ENCODE data around the gene DALRD3. TPM values are rescaled to one million over a fixed set of nuclear protein-coding genes. Genes with fewer than 3 reads are reported as not detected.
A peak's percentile ranks its signal among the peaks of the same experiment; 100 is the strongest.

DALRD3 gene
- total RNA-seq, 1 donor from 2014 or later = 35.4 TPM

- Histone ChIP-seq H3K9me3 (no peaks in the 10 kb centered on the region), H3K36me3 (peaks cover 0 to 10% of the 10 kb centered on the region in 2 donors), H3K27ac (peak overlapping the region; percentile 99), H3K4me1 (peaks cover 27% of the 10 kb centered on the region), H3K4me3 (peak overlapping the region; percentile 57 to 77), H3K27me3 (no peaks in the 10 kb centered on the region)
- intact Hi-C loops (cut with DNase I) = loop anchor here (5.0 kb wide), 1 partner anchor 84 kb away; the partner anchor contains the start of gene QRICH1
- peak in 1 of 2 donors; percentile 97 for DNase-seq (ENCODE audit: extremely low spot score in 2 of 2)
- no peak for TF ChIP-seq CTCF (IDR thresholded peaks at IDR 0.05)
- no peak for TF ChIP-seq POLR2AphosphoS5 (IDR thresholded peaks at IDR 0.05; ENCODE audit: insufficient read depth in 1 of 2, low read depth in 1 of 2)
- TF ChIP-seq POLR2A (IDR thresholded peaks at IDR 0.05) = no peak
Measured at GRCh38 chr3:49007771-49008528, 10.4 kb downstream of the DALRD3 start.

- Histone ChIP-seq H3K27ac (peak within 1 kb of the TSS; percentile 99), H3K9me3 (no peaks in the 10 kb centered on the region), H3K27me3 (no peaks in the 10 kb centered on the region), H3K4me3 (peak within 1 kb of the TSS; percentile 57 to 77), H3K36me3 (peaks cover 0 to 3% of the 10 kb centered on the region in 2 donors), H3K4me1 (peaks cover 20% of the 10 kb centered on the region)
- DNase-seq (ENCODE audit: extremely low spot score in 2 of 2) = peak in 1 of 2 donors; percentile 98
- intact Hi-C loops (cut with DNase I) = loop anchor here (5.0 kb wide), 1 partner anchor 85 kb away; the partner anchor contains the start of gene QRICH1
- peak; percentile 80 to 95 for TF ChIP-seq POLR2AphosphoS5 (IDR thresholded peaks at IDR 0.05; ENCODE audit: insufficient read depth in 1 of 2, low read depth in 1 of 2)
- peak in 2 of 3 experiments; percentile 23 to 41 for TF ChIP-seq CTCF (IDR thresholded peaks at IDR 0.05)
- TF ChIP-seq POLR2A (IDR thresholded peaks at IDR 0.05) = peak in 1 of 2 donors; percentile 59
Measured at GRCh38 chr3:49007068-49007770, 11.2 kb downstream of the DALRD3 start, which contains the start of gene WDR6. Gene WDR6, plus strand, starts transcription at chr3:49007391. Its CDS starts 41 bp downstream, at chr3:49007432.

- Histone ChIP-seq H3K36me3 (no peaks in the 10 kb centered on the region), H3K4me1 (peaks cover 18% of the 10 kb centered on the region), H3K27ac (peak overlapping the region; percentile 99), H3K27me3 (no peaks in the 10 kb centered on the region), H3K4me3 (peak overlapping the region; percentile 57 to 77), H3K9me3 (no peaks in the 10 kb centered on the region)
- DNase-seq (ENCODE audit: extremely low spot score in 2 of 2) = no peak
- intact Hi-C loops (cut with DNase I) = loop anchor here (5.0 kb wide), 1 partner anchor 86 kb away; the partner anchor contains the start of gene QRICH1
- TF ChIP-seq POLR2A (IDR thresholded peaks at IDR 0.05) = no peak
- TF ChIP-seq POLR2AphosphoS5 (IDR thresholded peaks at IDR 0.05; ENCODE audit: insufficient read depth in 1 of 2, low read depth in 1 of 2) = no peak
- TF ChIP-seq CTCF (IDR thresholded peaks at IDR 0.05) = no peak
Measured at GRCh38 chr3:49006408-49007067, 11.8 kb downstream of the DALRD3 start.

GRCh38 chr3:49005998-49006397 is 12.4 kb downstream of the DALRD3 start:
- TF ChIP-seq CTCF (IDR thresholded peaks at IDR 0.05) (no peak), POLR2A (IDR thresholded peaks at IDR 0.05) (no peak), POLR2AphosphoS5 (IDR thresholded peaks at IDR 0.05; ENCODE audit: insufficient read depth in 1 of 2, low read depth in 1 of 2) (no peak)
- Histone ChIP-seq H3K4me3 (peak overlapping the region; percentile 57 to 77), H3K27me3 (no peaks in the 10 kb centered on the region), H3K27ac (peak overlapping the region; percentile 99), H3K9me3 (no peaks in the 10 kb centered on the region), H3K4me1 (peaks cover 18% of the 10 kb centered on the region), H3K36me3 (no peaks in the 10 kb centered on the region)
- intact Hi-C loops (cut with DNase I) = loop anchor here (5.0 kb wide), 1 partner anchor 86 kb away; the partner anchor contains the start of gene QRICH1
- no peak for DNase-seq (ENCODE audit: extremely low spot score in 2 of 2)

Measured in vagina (tissue), 2 donors.